GM21381 (cell line): Measurements from ENCODE around the gene ACAA2.

Experiments
- ATAC-seq: cut with Tn5 transposase; IDR thresholded peaks from one replicate; pipeline ENCODE4 v1.9.1; 2021; ENCODE audit warnings: mild to moderate bottlenecking, moderate library complexity; ENCODE audit not compliant: unreplicated experiment

Gene ACAA2, protein sequence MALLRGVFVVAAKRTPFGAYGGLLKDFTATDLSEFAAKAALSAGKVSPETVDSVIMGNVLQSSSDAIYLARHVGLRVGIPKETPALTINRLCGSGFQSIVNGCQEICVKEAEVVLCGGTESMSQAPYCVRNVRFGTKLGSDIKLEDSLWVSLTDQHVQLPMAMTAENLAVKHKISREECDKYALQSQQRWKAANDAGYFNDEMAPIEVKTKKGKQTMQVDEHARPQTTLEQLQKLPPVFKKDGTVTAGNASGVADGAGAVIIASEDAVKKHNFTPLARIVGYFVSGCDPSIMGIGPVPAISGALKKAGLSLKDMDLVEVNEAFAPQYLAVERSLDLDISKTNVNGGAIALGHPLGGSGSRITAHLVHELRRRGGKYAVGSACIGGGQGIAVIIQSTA

DNA sequence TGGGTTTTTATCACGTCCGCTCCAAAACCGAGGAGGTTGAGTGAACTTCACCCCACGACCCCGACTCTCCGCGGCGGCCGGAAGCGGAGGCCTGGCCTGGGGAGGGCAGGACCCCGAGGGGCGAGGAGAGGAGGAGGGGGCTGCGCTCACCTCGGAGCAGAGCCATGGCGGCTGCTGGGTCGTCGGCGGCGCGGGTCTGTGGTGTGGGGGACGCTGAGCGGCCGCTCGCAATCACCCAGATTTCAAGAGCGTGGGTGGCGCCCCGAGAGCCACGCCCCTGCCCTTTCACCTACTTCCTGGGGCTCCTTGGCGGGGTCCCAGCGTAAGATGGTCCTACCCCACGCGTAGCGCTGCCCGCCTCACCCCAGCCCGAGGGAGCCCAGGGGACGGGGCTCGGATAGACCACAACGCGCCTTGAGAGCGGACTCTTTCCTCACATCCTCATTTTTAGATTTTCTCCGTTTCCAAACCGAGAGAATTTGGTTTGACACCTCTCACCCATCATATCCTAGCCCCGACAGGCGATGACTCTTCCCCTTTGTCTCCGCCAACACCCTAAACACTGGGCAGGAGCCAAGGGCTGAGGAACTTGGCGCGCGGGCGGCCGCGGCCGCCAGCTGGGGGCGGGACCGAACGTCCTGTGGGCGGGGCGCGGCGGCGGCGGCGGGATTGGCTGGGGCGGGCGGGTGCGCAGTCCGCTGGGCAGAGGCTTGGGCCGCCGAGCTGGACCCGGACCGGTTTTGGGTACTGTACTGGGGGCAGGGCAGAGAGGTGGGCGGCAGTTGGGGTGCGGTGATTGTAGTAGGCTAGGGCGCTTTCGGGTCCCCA, at the start of gene ACAA2:
Gene ACAA2, minus strand, starts transcription at position 215 of the 828 bp plus-strand sequence. Its CDS starts 49 bp downstream, at position 166.
- ATAC-seq = peak; percentile 78

DNA sequence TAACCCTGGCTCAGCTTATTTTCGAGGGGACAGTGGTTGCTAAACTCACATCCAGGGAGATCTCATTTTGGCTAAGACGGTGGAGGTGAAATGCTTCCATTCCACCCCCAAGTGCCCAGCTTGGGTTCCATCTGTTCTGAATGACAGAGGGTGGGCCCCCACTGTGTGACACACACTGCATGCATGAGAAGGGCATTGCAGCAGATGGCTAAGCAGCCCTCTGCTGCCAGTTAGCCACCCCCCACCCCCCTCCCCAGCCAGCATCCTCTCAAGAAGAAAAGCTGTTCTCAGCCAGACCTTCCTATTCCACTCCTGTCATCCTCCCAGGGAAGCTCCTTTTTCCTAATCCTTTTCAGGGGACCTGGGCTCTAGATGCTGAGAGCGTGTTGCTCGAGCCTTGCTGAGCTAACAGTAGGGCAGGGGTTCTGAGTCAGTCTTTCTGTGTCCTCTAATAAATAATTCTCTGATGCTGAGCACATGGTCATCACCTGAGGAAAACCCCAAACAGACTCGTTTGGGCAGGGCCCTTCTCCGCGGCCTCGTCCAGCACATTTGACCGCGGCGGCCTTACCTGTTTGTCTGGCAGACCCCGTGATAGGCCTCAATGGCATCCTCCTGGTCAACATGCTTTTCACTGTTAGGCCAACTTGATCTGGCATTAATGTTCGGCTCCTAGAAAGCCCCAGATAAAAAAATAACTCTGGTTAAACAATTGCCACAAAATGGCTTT, 49.5 kb upstream of the ACAA2 start:
- ATAC-seq = no peak

DNA sequence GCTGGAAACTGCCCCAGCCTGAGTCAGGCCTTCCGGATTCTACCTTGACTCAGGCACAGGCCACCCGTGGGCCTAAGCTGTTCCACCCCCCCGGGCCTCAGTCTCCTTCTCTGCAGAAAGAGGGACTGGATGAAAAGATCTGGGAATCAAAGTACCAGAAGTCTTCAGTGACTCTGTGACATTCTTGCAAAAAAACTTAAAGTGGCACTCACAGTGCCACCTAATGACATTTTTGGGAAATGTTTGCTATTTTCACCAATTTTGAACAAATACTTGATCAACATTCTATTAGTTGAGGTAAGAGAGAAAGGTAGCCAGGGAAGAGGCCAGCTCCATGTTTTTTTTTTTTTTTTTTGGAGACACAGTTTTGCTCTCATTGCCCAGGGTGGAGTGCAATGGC, 48.3 kb upstream of the ACAA2 start:
- no peak for ATAC-seq

DNA sequence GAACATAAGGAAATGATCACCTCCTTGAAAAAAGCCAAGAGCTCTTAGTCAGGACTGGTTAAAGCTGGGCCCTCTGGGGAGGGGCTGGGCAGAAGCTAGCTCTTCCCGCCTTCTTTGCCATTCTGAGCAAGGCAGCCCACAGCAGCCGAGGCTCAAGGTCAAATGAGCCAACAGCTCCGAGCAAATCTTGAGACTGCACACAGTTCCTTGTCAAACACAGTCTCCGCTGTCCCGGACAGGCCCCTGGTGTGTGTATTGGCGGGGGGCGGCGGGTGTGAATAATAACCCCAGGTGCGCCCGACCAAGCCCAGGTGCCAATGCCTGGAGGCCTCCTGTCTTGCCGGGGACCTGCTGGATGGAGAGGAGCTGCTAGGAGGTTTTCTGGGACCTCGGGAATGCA, 46.4 kb upstream of the ACAA2 start:
- no peak for ATAC-seq

DNA sequence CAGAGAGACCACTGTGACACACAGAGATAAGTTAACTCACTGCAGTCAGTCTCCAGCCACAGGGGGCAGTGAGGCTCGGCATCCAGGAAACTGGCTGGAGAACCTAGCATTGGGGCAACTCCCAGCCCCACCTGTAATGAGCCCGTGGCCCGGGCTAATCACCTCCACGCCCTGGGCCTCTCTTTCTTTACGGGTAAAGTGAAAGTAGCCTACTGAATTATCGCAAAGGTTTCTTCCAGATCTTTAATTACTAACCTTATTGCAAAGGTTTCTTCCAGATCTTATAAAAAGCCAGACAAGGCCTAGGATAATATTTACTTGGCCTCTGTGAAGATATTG, 45.7 kb upstream of the ACAA2 start:
- no peak for ATAC-seq

DNA sequence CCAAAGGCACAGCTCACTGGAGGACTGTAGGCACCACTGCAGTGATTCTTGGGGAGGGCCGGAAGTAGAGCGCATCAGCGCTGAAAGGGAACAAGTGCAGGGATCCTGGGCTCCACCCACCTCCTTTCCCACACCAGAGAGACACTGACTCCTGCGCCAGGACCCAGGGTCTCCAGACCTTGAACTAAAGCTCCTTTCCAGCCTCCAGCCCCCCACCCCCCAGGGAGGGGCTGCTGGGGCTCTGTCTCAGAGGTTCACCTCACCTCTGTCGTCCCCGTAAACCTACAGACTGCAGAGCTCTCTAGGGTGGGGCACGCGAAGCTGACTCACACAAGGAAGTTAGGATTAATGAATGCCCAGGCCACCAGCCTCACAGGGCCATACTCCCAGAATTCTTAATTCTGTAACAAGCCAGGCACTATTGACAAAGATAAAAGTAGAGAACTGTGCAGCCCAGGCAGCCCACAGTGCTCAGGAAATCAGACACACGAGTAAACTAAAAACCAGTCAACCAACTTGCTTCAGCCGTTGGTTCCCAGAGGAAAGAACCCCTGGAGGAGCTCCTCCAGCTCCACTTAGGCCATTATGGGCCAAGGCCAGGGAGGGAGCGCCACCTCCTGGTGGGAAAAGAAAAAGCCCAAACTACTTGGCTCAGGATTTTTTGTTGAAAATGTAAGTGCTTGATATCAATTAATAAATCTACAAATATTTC, 45.1 kb upstream of the ACAA2 start:
- no peak for ATAC-seq

DNA sequence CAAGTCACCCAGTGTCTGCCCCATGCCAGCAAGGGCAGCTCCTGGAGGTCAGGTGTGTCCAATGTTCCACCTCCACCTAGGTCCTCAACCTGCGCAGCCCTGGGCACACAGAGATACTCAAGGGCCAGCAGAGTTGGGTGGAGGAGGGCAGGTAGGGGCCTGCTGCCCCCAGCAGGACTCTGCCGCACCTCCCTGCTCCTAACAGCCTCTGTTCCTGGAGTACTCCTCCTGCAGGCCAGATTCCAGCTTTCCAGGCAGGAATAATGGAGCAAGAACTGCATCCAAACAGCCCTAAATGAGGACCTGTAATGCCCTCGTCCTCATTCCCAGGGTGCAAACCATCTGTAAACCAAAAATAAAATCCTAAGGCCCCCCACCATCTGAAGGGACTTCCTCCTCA, 44.4 kb upstream of the ACAA2 start:
- no peak for ATAC-seq

DNA sequence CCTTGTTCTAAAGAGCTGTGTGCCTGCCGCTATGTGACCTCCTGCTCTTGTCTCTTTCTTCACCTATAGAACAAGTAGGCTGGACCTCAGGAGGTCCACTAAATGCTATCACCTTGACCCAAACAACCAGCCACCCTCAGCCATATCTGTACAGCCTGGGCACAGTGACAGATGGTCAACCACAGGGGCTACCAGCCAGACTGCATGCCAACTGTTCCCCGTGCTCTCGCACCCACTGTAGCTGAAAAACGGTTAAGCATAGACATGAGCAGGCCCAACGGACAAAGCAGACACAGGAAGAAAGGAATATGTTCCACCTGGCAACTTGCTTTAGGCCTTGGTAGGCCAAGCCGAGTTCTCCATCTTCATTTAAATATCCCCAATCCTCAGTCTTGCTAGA, 43.2 kb upstream of the ACAA2 start:
- no peak for ATAC-seq

DNA sequence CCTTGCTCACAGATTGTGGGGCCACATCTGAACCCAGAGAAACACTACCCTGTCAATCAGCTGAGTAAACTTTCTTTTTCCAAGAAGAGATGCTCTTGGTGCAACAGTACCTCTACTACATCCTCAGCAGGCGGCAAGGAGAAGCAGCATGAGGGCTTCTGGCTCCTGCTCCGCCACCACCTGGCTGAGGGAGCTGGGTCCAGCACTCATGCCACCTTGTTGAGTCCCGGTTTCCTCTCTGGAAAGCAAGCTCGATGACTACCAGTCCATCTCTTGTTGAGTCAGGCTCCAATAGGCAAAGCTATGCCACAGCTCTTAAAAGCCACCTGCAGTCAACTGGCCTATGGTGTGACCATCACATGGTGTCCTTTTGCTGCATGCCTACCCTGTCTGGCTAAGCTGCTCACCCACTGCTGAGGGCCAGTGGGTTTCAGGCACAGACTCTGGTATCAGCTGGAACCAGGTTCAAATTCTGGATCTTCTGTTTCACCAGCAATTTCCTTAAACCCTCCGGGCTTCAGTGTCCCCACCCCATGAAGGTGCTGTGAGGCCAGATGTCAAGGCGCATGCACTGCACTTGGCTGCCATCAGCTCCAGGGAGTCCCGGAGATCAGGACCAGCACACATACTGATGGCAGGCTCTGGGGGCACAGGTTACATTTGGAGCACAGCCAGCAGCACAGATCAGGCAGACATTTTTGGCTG, 42.5 kb upstream of the ACAA2 start:
- no peak for ATAC-seq

DNA sequence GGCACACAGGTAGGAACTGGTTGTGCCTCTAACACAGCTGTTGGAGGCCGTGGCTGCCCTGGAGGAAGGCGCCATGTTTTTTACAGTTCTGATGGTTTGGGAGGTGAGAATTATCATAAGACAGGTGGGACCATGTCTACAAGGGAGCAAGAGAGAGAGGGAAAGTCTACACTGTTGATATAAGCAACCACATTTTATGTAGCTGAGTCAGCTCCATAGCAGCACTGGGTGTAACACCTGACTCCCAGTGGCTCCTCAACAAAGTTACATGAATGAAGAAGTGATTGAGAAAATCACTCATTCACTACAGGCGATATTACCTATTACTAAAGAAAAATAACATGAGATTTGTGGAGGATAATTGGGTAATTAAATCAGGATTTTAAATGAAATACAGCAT, 41.3 kb upstream of the ACAA2 start:
- no peak for ATAC-seq

DNA sequence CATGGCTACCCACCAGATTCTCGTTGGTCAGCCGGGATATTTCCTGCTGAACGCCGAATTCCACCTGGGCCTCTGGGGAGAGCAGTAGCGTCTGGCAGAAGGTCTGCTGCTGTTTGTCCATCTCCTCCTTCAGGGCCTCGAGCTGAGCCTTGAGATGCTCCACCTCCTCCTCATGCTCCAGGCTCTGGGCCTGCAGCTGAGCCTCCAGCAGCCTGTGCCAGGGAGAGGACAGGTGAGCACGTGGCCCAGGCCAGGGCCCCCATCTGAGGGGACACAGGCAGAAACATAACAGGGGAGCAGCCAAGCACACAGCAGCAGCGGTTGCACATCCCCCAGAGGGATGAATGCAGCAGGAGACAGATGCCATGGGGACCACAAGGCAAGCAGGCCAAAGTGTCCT, 40.1 kb upstream of the ACAA2 start:
- no peak for ATAC-seq

DNA sequence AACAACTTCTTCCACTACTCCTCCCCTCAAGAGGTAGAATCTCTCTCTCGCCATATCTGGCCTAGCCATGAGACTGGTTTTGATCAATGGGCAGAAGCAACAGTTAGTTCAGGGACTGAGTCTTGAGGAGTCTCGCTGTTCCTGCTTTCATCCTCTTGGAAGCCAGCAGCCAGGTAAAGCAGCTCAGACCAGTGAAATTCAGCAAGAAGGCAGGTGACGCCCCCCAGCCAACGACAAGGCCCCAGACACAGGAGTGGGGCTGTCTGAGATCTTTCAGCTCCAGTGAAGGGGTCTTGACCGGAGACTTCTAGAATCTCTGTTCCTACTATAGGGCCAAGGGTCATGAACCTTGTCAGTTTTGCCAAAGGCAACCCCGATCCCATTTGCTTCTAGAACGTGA, 39.7 kb upstream of the ACAA2 start:
- ATAC-seq = no peak

DNA sequence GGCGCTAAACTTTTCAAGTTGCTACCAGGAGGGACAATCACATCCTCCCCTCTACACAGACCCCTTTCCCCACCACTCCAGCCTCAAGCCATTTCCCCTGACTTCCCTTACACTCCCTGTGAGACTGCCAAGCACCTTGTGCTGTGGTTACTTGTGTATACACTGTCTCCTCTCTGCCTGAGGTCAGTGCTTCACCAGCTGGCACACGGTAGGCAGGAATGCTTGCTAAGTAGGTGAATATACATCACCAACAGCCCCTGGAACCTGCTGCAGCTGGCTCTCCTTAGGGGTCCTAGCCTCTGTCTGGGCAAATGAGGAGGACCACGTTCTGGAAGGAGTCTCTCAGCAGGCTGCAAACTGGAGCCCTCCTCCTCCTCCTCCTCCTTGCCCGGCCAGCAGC, 38.3 kb upstream of the ACAA2 start:
- ATAC-seq = no peak

DNA sequence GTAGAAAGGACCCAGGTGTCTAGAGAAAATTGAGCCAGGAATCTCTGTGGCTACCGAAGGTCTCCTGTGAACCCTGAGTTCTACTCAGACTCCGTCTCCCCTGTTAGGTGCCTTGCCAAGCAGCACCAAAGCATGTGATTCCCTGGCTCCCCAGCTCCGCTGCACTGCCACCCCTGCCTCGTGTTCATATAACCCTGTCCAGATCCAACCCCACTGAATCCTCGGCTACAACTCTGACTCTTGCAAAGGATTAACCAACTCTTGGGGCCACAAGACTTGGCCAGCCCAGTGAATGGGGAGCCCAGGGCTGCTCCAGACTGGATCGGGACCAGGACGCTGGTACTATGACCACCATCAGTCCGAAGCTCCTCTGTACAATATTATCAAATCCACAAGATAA, 37.3 kb upstream of the ACAA2 start:
- ATAC-seq = no peak

DNA sequence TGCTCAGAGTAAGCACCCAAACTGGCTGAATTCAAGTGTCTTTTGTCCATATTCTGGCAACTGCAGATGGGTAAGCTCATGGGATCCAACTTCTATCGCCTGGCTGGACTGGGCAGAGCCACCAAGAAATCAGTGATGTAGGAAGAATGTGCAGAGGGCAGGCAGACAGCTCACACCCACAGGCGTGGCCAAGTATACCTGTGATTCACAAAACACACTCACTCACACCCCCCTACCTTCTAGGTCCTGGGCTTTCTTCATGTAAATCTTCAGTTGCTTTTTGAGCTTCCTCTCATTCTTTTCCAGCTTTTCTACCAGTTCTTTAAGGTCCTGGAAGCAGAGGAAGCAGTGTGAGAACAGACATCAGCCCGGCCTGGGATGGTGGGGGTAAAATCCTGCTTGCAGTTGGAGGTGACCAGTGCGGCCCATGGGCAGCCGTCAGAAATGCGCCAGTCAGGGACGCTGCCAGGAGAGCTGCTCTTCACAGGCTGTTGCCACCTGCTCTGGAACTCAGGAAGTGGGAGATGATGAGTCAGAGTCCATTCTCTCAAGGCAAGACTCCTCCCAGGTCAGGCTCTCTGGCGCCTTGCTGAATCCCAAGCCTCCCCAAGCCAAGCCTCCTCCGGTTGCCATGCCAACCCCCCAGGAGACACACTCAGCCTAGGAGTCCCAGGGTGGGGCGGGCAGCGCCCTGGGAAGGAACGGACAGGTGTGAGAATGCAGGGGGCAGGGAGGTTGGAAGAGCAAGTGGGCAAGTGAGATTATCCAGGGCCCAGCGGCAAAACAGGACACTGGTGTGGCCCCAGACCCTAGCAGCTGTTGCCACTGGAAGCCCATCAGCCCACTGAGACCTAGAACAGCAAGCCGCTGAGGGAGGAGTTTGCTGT, 36.2 kb upstream of the ACAA2 start:
- ATAC-seq = no peak

DNA sequence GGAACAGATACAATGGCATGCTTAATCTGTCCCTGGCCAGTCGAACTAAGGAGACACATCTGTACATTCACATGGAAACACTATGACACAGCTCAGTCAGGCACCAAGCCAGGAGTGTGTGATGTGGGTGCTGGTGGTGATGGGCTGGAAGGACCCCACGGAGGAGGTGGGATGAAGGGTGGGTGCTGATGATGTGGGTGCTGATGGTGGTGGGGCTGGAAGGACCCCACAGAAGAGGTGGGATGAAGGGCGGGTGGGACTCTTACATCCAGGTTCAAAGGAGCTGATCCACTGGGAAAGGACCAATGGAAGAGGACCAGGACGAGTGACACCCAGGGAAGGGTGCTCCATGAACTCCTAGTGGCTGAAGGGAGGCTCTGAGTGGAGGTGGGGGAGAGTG, 34.8 kb upstream of the ACAA2 start:
- ATAC-seq = no peak

DNA sequence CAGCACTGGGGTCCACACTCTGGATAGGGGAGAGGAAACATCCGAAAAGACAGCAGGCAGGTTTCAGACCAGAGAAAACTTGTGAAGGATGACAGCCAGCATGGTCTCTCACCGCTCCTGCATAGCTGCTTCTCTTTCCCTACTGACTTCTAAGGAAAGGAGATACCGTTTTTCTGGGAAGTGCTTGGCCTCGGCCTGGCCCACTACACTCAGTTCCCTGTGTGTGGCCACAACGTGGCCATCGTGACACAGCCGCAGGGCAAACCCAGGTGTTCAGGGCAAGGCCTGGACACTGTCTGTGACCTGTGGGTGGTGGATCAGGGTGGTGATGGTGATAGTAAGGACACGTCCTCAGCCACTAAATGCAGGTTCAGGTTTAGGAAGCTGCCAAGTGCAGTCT, 34.2 kb upstream of the ACAA2 start:
- ATAC-seq = no peak

DNA sequence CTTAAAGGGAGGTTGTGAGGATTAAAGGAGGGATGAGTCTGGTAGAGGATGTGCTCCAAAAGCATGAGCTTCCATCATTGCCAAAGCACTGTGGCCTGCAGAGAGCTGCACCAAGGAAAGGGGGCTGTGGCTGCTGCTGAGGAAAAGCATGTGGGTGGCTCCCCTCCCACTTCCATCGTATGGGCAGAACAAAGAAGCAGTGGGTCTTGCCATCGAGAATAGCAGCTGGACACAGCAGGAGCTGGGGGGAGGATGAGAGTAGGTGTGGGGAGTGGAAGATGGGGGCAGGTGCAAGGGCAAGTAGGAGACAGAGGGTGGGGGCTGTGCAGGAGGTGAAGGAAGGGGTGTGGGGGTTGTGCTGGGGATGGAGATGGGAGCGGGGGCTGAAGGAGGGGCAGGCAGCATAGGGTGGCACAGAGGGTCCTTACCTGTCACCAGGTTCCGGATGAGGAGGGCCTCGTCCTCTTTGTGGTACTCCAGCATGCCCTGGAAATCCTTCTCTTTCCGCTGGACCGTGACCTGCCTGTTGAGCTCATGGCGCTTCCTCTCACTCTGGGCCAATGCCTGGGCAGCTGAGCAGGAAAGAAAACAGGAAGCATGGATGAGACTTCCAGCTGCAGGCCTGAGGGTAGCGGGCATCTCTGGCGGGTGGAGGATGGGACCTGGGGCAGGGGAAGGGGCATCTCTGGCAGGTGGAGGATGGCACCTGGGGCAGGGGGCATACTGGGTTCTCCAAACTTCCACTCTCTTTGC, 33.6 kb upstream of the ACAA2 start:
- ATAC-seq = no peak

DNA sequence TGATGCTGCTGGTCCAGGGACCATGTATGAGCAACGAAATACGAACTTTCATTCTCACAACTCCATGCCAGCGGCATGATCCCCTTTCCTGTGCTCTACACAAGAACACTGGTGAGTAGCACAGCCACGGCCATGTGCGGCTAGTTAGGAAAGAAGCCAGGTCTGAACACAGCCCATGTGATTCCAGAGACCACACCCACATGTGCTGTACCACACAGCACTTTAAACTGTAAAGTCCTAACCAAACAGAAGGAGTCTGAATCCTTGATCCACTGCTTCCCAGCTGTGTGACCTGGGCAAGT, 33.0 kb upstream of the ACAA2 start:
- ATAC-seq = no peak
